ENCODE measurements around the gene PTDSS2. TPM values are rescaled to one million over a fixed set of nuclear protein-coding genes. Genes with fewer than 3 reads are reported as not detected.

Gene PTDSS2
- total and polyA plus RNA-seq, 2 of the 13 experiments (the other 11 are each of a cell fraction or from before 2014, with no cell fraction given): 21.7 to 26.4 TPM

- Histone ChIP-seq H3K4me2 (ENCODE audit: low read depth, low read length) (no peak overlapping the region), H3K4me3 (replicated peaks in 1 of 3; ENCODE audit: insufficient read depth in 1 of 3, low read depth in 2 of 3, low read length in 3 of 3) (no peak overlapping the region), H3K27me3 (ENCODE audit: control insufficient read depth in 1 of 2, insufficient read depth in 2 of 2, low read length in 2 of 2) (no peaks in the 10 kb centered on the region), H3K9me3 (ENCODE audit: low read length) (no peaks in the 10 kb centered on the region), H3K36me3 (replicated peaks in 1 of 2; ENCODE audit: control insufficient read depth in 1 of 2, insufficient read depth in 2 of 2, low read length in 2 of 2) (peaks cover 3 to 11% of the 10 kb centered on the region in 2 experiments; a peak in 3 of 5 replicates), H2AFZ (ENCODE audit: low read length) (no peak overlapping the region), H4K20me1 (ENCODE audit: insufficient read depth, low read length) (no peaks in the 10 kb centered on the region), H3K79me2 (ENCODE audit: insufficient read depth, low read length) (no peaks in the 10 kb centered on the region), H3K4me1 (ENCODE audit: insufficient read depth, low read length) (peaks cover 30% of the 10 kb centered on the region), H3K9ac (ENCODE audit: insufficient read depth, low read depth, low read length) (no peak overlapping the region), H3K27ac (ENCODE audit: extremely low read length, insufficient read depth, low read length) (no peak overlapping the region)
- FAIRE-seq (no peak), DNase-seq (ENCODE audit: low spot score) (no peak), ATAC-seq (no peak)
- 76% methylated on average over 11 of the region's 17 CpGs for WGBS (ENCODE audit: low lambda C conversion rate)
- intact Hi-C loops (cut with micrococcal nuclease; ENCODE audit: unreplicated experiment): loop anchor here (5.0 kb wide), 1 partner anchor 42 kb away; no protein-coding TSS in a partner anchor
- CTCF ChIA-PET (ENCODE audit: low intra/inter-chr PET ratio, low total read pairs): interaction anchor here (0.7 kb wide), 1 partner anchor 45 kb away, joined by 3 read pairs; the partner anchor contains the start of gene PTDSS2
- TF ChIP-seq PCBP1 (IDR thresholded peaks at IDR 0.05; ENCODE audit: borderline replicate concordance, low read depth, low read length) (0 out of 2 replicates have a peak, but pooled peaks have one; percentile 23), ZNF382 (CRISPR knock-in tag; IDR thresholded peaks at IDR 0.05; ENCODE audit: borderline replicate concordance) (no peak), STAG1 (CRISPR knock-in tag; IDR thresholded peaks at IDR 0.05) (peak; percentile 57)
- TF ChIP-seq, protein P1, sequence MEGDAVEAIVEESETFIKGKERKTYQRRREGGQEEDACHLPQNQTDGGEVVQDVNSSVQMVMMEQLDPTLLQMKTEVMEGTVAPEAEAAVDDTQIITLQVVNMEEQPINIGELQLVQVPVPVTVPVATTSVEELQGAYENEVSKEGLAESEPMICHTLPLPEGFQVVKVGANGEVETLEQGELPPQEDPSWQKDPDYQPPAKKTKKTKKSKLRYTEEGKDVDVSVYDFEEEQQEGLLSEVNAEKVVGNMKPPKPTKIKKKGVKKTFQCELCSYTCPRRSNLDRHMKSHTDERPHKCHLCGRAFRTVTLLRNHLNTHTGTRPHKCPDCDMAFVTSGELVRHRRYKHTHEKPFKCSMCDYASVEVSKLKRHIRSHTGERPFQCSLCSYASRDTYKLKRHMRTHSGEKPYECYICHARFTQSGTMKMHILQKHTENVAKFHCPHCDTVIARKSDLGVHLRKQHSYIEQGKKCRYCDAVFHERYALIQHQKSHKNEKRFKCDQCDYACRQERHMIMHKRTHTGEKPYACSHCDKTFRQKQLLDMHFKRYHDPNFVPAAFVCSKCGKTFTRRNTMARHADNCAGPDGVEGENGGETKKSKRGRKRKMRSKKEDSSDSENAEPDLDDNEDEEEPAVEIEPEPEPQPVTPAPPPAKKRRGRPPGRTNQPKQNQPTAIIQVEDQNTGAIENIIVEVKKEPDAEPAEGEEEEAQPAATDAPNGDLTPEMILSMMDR (CRISPR knock-in tag; IDR thresholded peaks at IDR 0.05): peak; percentile 53
- POLR2A ChIA-PET: no interaction called here
- no TSS peak for BruUV-seq (replicated peaks)
- in situ Hi-C loops (cut with HindIII; ENCODE audit: extremely low pct_ligation_motif_present, low pct_unique_long_range_greater_than_20kb): loop anchor here (5.0 kb wide), 1 partner anchor 37 kb away; the partner anchor contains the start of gene ANO9
These were observed 44.6 kb upstream of the PTDSS2 start for GRCh38 chr11:405323-405953.
